Astrocyte (in vitro differentiated cells and primary cell): Measurements from ENCODE around the gene ALK. TPM values are rescaled to one million over a fixed set of nuclear protein-coding genes. Genes with fewer than 3 reads are reported as not detected.

Source experiments
- DNase-seq: peaks from one replicate; pipeline ENCODE4 v3.0.0-alpha.2; 2010; ENCODE audit warnings: low read depth
- FAIRE-seq: peaks from 2 replicates; lab custom pipeline; 2011; peaks lifted over from hg19 to GRCh38; lab: Jason Lieb, UNC
- H2AFZ ChIP-seq: 2 replicates; pipeline ENCODE4 v1.6.0; 2012; ENCODE audit warnings: low read depth, low read length, inconsistent platforms
- H3K27ac ChIP-seq: 2 replicates; pipeline ENCODE4 v1.5.1; 2011; ENCODE audit warnings: low read depth, low read length, inconsistent platforms
- H3K27me3 ChIP-seq: 2 replicates; pipeline ENCODE4 v1.6.0; 2011; ENCODE audit warnings: low read length, inconsistent platforms; ENCODE audit not compliant: insufficient read depth
- H3K36me3 ChIP-seq: 2 replicates; pipeline ENCODE4 v1.5.1; 2011; ENCODE audit warnings: low read length, inconsistent platforms; ENCODE audit not compliant: insufficient read depth
- H3K4me1 ChIP-seq: 2 replicates; pipeline ENCODE4 v1.5.1; 2011; ENCODE audit warnings: low read length, inconsistent platforms; ENCODE audit not compliant: insufficient read depth
- H3K4me2 ChIP-seq: 2 replicates; pipeline ENCODE4 v1.6.0; 2012; ENCODE audit warnings: low read length, inconsistent platforms
- H3K4me3 ChIP-seq: 2 replicates; pipeline ENCODE4 v1.5.1; 2011; ENCODE audit warnings: low read depth, mild to moderate bottlenecking, low read length, inconsistent platforms; ENCODE audit not compliant: insufficient read depth
- H3K79me2 ChIP-seq: 2 replicates; pipeline ENCODE4 v1.6.0; 2012; ENCODE audit warnings: mild to moderate bottlenecking, low read length, inconsistent platforms; ENCODE audit not compliant: insufficient read depth
- H3K9ac ChIP-seq: 2 replicates; pipeline ENCODE4 v1.6.0; 2012; ENCODE audit warnings: mild to moderate bottlenecking, low read length, inconsistent platforms
- H3K9me3 ChIP-seq: 2 replicates; pipeline ENCODE4 v1.5.1; 2012; ENCODE audit warnings: low read depth, mild to moderate bottlenecking, low read length, inconsistent platforms; ENCODE audit not compliant: insufficient read depth
- H4K20me1 ChIP-seq: 2 replicates; pipeline ENCODE4 v1.6.0; 2012; ENCODE audit warnings: low read length, inconsistent platforms; ENCODE audit not compliant: insufficient read depth
- H3K27ac Mint-ChIP-seq: one replicate; pipeline ENCODE4 v1.8.0; 2021; ENCODE audit warnings: mild to moderate bottlenecking, mixed read lengths; ENCODE audit not compliant: unreplicated experiment
- H3K27me3 Mint-ChIP-seq: one replicate; pipeline ENCODE4 v1.8.0; 2021; ENCODE audit warnings: low read depth, mixed read lengths; ENCODE audit not compliant: unreplicated experiment
- H3K36me3 Mint-ChIP-seq: one replicate; pipeline ENCODE4 v1.8.0; 2021; ENCODE audit warnings: low read depth, mixed read lengths; ENCODE audit not compliant: unreplicated experiment
- H3K4me1 Mint-ChIP-seq: one replicate; pipeline ENCODE4 v1.8.0; 2021; ENCODE audit warnings: low read depth, mixed read lengths; ENCODE audit not compliant: unreplicated experiment
- H3K4me3 Mint-ChIP-seq: one replicate; pipeline ENCODE4 v1.8.0; 2021; ENCODE audit warnings: mild to moderate bottlenecking, moderate library complexity, mixed read lengths; ENCODE audit not compliant: unreplicated experiment
- H3K9me3 Mint-ChIP-seq: one replicate; pipeline ENCODE4 v1.8.0; 2021; ENCODE audit warnings: mild to moderate bottlenecking, mixed read lengths; ENCODE audit not compliant: unreplicated experiment
- CTCF ChIP-seq: IDR thresholded peaks from 2 replicates; pipeline ENCODE4 v1.5.1; 2011; ENCODE audit warnings: low read depth, mild to moderate bottlenecking, inconsistent platforms, low read length, moderate library complexity; ENCODE audit not compliant: insufficient read depth
- EZH2 ChIP-seq: IDR thresholded peaks from 2 replicates; pipeline ENCODE4 v1.6.1; 2012; ENCODE audit warnings: mild to moderate bottlenecking, low read length, inconsistent platforms; ENCODE audit not compliant: insufficient read depth
- total RNA-seq: library from RNA; stranded (reverse); gene quantifications from 2 replicates; pipeline ENCODE4 v1.2.1, GENCODE V29; 2021

Gene ALK
- total RNA-seq, 1 donor from 2014 or later: 0.16 TPM

GRCh38 chr2:29629495-29629894, 291.9 kb downstream of the ALK start:
- Histone ChIP-seq H3K4me3 (no peak overlapping the region), H3K79me2 (no peaks in the 10 kb centered on the region), H2AFZ (no peak overlapping the region), H3K9ac (no peak overlapping the region), H3K27me3 (no peaks in the 10 kb centered on the region), H3K4me2 (no peak overlapping the region), H3K36me3 (no peaks in the 10 kb centered on the region), H3K9me3 (no peaks in the 10 kb centered on the region), H3K27ac (no peak overlapping the region), H3K4me1 (peaks cover 24% of the 10 kb centered on the region), H4K20me1 (no peaks in the 10 kb centered on the region)
- H3K4me1 Mint-ChIP-seq: peaks cover 19% of the 10 kb centered on the region
- H3K36me3 Mint-ChIP-seq: no peaks in the 10 kb centered on the region
- FAIRE-seq: no peak
- DNase-seq: no peak
- TF ChIP-seq EZH2 (no peak), CTCF (no peak)
- no peaks in the 10 kb centered on the region for H3K27me3 Mint-ChIP-seq
- no peak overlapping the region for H3K4me3 Mint-ChIP-seq
- no peak overlapping the region for H3K27ac Mint-ChIP-seq
- H3K9me3 Mint-ChIP-seq: no peaks in the 10 kb centered on the region

- no peaks in the 10 kb centered on the region for H3K9me3 ChIP-seq
- DNase-seq (peak; percentile 16), FAIRE-seq (no peak)
- H3K4me1 ChIP-seq: peaks cover 24% of the 10 kb centered on the region
- H3K79me2 ChIP-seq: no peaks in the 10 kb centered on the region
- Mint-ChIP-seq H3K9me3 (no peaks in the 10 kb centered on the region), H3K27me3 (no peaks in the 10 kb centered on the region), H3K36me3 (no peaks in the 10 kb centered on the region), H3K4me3 (no peak overlapping the region), H3K27ac (no peak overlapping the region), H3K4me1 (peaks cover 19% of the 10 kb centered on the region)
- H3K4me3 ChIP-seq: no peak overlapping the region
- no peak overlapping the region for H3K4me2 ChIP-seq
- no peak for TF ChIP-seq CTCF
- no peak for TF ChIP-seq EZH2
- H3K27ac ChIP-seq: no peak overlapping the region
- H4K20me1 ChIP-seq: no peaks in the 10 kb centered on the region
- H3K9ac ChIP-seq: no peak overlapping the region
- no peak overlapping the region for H2AFZ ChIP-seq
- no peaks in the 10 kb centered on the region for H3K27me3 ChIP-seq
- H3K36me3 ChIP-seq: no peaks in the 10 kb centered on the region
These were observed 292.5 kb downstream of the ALK start for GRCh38 chr2:29628862-29629261.

- Histone ChIP-seq H3K4me2 (peak overlapping the region; percentile 68), H3K27me3 (no peaks in the 10 kb centered on the region), H3K9ac (no peak overlapping the region), H3K79me2 (no peaks in the 10 kb centered on the region), H3K36me3 (no peaks in the 10 kb centered on the region), H3K4me1 (peaks cover 24% of the 10 kb centered on the region), H4K20me1 (no peaks in the 10 kb centered on the region), H3K27ac (no peak overlapping the region), H3K4me3 (no peak overlapping the region), H2AFZ (no peak overlapping the region), H3K9me3 (no peaks in the 10 kb centered on the region)
- Mint-ChIP-seq H3K36me3 (no peaks in the 10 kb centered on the region), H3K4me3 (no peak overlapping the region), H3K27ac (no peak overlapping the region), H3K27me3 (no peaks in the 10 kb centered on the region), H3K4me1 (peaks cover 19% of the 10 kb centered on the region), H3K9me3 (no peaks in the 10 kb centered on the region)
- FAIRE-seq (no peak), DNase-seq (peak; percentile 34)
- no peak for TF ChIP-seq EZH2
- TF ChIP-seq CTCF: no peak
These were observed 293.2 kb downstream of the ALK start for GRCh38 chr2:29628108-29628745.
